HCT116 (cell line): ENCODE results near the gene PRRG1. TPM values are rescaled to one million over a fixed set of nuclear protein-coding genes. Genes with fewer than 3 reads are reported as not detected.

Experiments
- ATAC-seq: fragments of 200-7000 bp; cut with Tn5 transposase; 2 replicates; pipeline ENCODE4 v1.9.1; 2020; ENCODE audit warnings: mild to moderate bottlenecking, moderate library complexity
- BruUV-seq: library from RNA; stranded (reverse); fragments of 400-500 nt; replicated peaks from 2 replicates; lab custom pipeline; 2021; lab: Mats Ljungman, UMichigan
- CTCF ChIA-PET: fragments of 300-600 bp; sonication (Branson Sonifier 250); formaldehyde crosslinking; loops from one replicate; lab custom pipeline; 2021; ENCODE audit warnings: antibody characterized with exemption; lab: Charles Lee
- POLR2A ChIA-PET: fragments of 300-600, 350-600 bp; sonication (Branson Sonifier 250); formaldehyde crosslinking; loops from one replicate; lab custom pipeline; 2021; ENCODE audit warnings: antibody characterized with exemption; lab: Charles Lee
- RAD21 ChIA-PET, 2 experiments: fragments of 300-600 bp; sonication (Branson Sonifier 250); formaldehyde crosslinking; loops; one replicate each; lab custom pipeline; 2023; ENCODE audit warnings: low total read pairs in 2 of 2; ENCODE audit not compliant: uncharacterized antibody in 2 of 2, unreplicated experiment in 2 of 2, low non-redundant PET in 1 of 2; lab: Charles Lee
- DNase-seq: peaks from one replicate; pipeline ENCODE4 v3.0.0-alpha.2; 2010; ENCODE audit warnings: low read depth, low spot score
- H2AFZ ChIP-seq: fragments of 200-600 bp; shearing (Covaris generic), sonication (generic); 2 replicates; pipeline ENCODE4 v1.6.1; 2017; ENCODE audit warnings: low read depth, mixed run types, mixed read lengths, antibody characterized with exemption, low read length; ENCODE audit not compliant: poor library complexity, severe bottlenecking
- H3K27ac ChIP-seq: 2 replicates; pipeline ENCODE4 v1.5.1; 2012; ENCODE audit warnings: low read depth, low read length
- H3K27me3 ChIP-seq: fragments of 200-600 bp; sonication (generic); 2 replicates; pipeline ENCODE4 v1.6.1; 2016; ENCODE audit warnings: mixed run types, low read length, mixed read lengths; ENCODE audit not compliant: insufficient read depth
- H3K36me3 ChIP-seq, 2 experiments: fragments of 200-500 bp in 1 of 2; fragments of 200-600 bp in 1 of 2; sonication (Bioruptor generic) in 1 of 2; sonication (generic) in 1 of 2; 2 replicates each; pipeline versions ENCODE4 v1.5.1 to v1.6.1; 2014 to 2016; ENCODE audit warnings: low read length in 2 of 2, inconsistent platforms in 1 of 2, mixed read lengths in 1 of 2, mixed run types in 1 of 2; ENCODE audit not compliant: insufficient read depth in 2 of 2, control insufficient read depth in 1 of 2
- H3K4me1 ChIP-seq, 2 experiments: fragments of 200-600 bp in 1 of 2; sonication (generic) in 1 of 2; 2 replicates each; pipeline versions ENCODE4 v1.5.1 to v1.6.1; 2012 to 2017; ENCODE audit warnings: low read length in 2 of 2, inconsistent platforms in 1 of 2, mild to moderate bottlenecking in 1 of 2, mixed read lengths in 1 of 2, mixed run types in 1 of 2, moderate library complexity in 1 of 2; ENCODE audit not compliant: insufficient read depth in 2 of 2, control insufficient read depth in 1 of 2
- H3K4me2 ChIP-seq: fragments of 200-600 bp; sonication (generic); 2 replicates; pipeline ENCODE4 v1.6.1; 2017; ENCODE audit warnings: mixed run types, low read length, mixed read lengths
- H3K4me3 ChIP-seq, 2 experiments: fragments of 200-600 bp in 1 of 2; sonication (generic) in 1 of 2; replicated peaks in 1 of 2; 2 replicates each; pipeline ENCODE4 v1.5.1; 2011 to 2016; ENCODE audit warnings: low read length in 2 of 2, control low read depth in 1 of 2, low read depth in 1 of 2, mild to moderate bottlenecking in 1 of 2, mixed read lengths in 1 of 2, mixed run types in 1 of 2
- H3K79me2 ChIP-seq: fragments of 200-600 bp; sonication (generic); 2 replicates; pipeline ENCODE4 v1.6.1; 2017; ENCODE audit warnings: mild to moderate bottlenecking, mixed run types, low read length, moderate library complexity, mixed read lengths; ENCODE audit not compliant: insufficient read depth
- H3K9ac ChIP-seq: fragments of 200-600 bp; sonication (generic); 2 replicates; pipeline ENCODE4 v1.6.1; 2016; ENCODE audit warnings: low read length, mixed read lengths
- H3K9me2 ChIP-seq: fragments of 200-600 bp; sonication (generic), shearing (Covaris generic); 2 replicates; pipeline ENCODE4 v1.6.1; 2017; ENCODE audit warnings: mixed run types, mild to moderate bottlenecking, moderate library complexity; ENCODE audit not compliant: insufficient read depth
- H3K9me3 ChIP-seq, 2 experiments: fragments of 200-500 bp in 1 of 2; fragments of 200-600 bp in 1 of 2; sonication (Bioruptor generic) in 1 of 2; sonication (generic) in 1 of 2; 2 replicates each; pipeline ENCODE4 v1.6.1; 2014 to 2017; ENCODE audit warnings: low read length in 2 of 2, mixed read lengths in 2 of 2, inconsistent platforms in 1 of 2, low read depth in 1 of 2, mild to moderate bottlenecking in 1 of 2, mixed run types in 1 of 2, moderate library complexity in 1 of 2; ENCODE audit not compliant: control insufficient read depth in 1 of 2, insufficient read depth in 1 of 2
- H4K20me1 ChIP-seq: fragments of 200-600 bp; sonication (generic), shearing (Covaris generic); 2 replicates; pipeline ENCODE4 v1.6.1; 2017; ENCODE audit warnings: mixed run types, mild to moderate bottlenecking, moderate library complexity; ENCODE audit not compliant: insufficient read depth
- CEBPB ChIP-seq: IDR thresholded peaks from 2 replicates; pipeline ENCODE4 v1.6.1; 2012; ENCODE audit warnings: low read depth
- EGR1 ChIP-seq: IDR thresholded peaks from 2 replicates; pipeline ENCODE4 v1.6.1; 2012; ENCODE audit warnings: low read depth
- EZH2 ChIP-seq: fragments of 200-600 bp; sonication (generic); IDR thresholded peaks from 2 replicates; pipeline ENCODE4 v1.6.1; 2017; ENCODE audit warnings: antibody characterized with exemption, mixed run types
- EZH2phosphoT487 ChIP-seq: fragments of 200-600 bp; IDR thresholded peaks from 2 replicates; pipeline ENCODE4 v1.6.1; 2018; ENCODE audit warnings: antibody characterized with exemption, borderline replicate concordance
- FOSL1 ChIP-seq: IDR thresholded peaks from 2 replicates; pipeline ENCODE4 v1.6.1; 2012; ENCODE audit warnings: low read depth
- POLR2AphosphoS5 ChIP-seq: IDR thresholded peaks from 2 replicates; pipeline ENCODE4 v1.6.1; 2011; ENCODE audit warnings: mild to moderate bottlenecking, low read depth, low read length, moderate library complexity
- REST ChIP-seq: IDR thresholded peaks from 2 replicates; pipeline ENCODE4 v1.6.1; 2012; ENCODE audit warnings: low read depth
- SIN3A ChIP-seq: IDR thresholded peaks from 2 replicates; pipeline ENCODE4 v1.6.1; 2012; ENCODE audit warnings: low read depth
- SP1 ChIP-seq: IDR thresholded peaks from 2 replicates; pipeline ENCODE4 v1.6.1; 2012; ENCODE audit warnings: low read depth
- ZBTB33 ChIP-seq: IDR thresholded peaks from 2 replicates; pipeline ENCODE4 v1.6.1; 2011; ENCODE audit warnings: mild to moderate bottlenecking, low read length, moderate library complexity; ENCODE audit not compliant: insufficient replicate concordance; ENCODE audit errors: extremely low read depth
- intact Hi-C: fragments of 100-400 bp; cut with micrococcal nuclease; formaldehyde crosslinking; loops from 2 replicates; pipeline ENCODE4 v1.10.0; 2022
- total RNA-seq: library from RNA; stranded (reverse); gene quantifications from one replicate; pipeline ENCODE4 v1.2.1, GENCODE V29; 2021; ENCODE audit not compliant: unreplicated experiment

Gene PRRG1
- total RNA-seq, 1 experiment from 2014 or later, result 16.0 TPM

GRCh38 chrX:37330642-37331041 lies 18.5 kb upstream of the PRRG1 start:
- Histone ChIP-seq H3K9me2 (no peaks in the 10 kb centered on the region), H3K9ac (no peak overlapping the region), H4K20me1 (no peaks in the 10 kb centered on the region), H3K27ac (no peak overlapping the region), H3K4me2 (no peak overlapping the region), H3K4me3 (no peak overlapping the region), H3K36me3 (no peaks in the 10 kb centered on the region), H2AFZ (no peak overlapping the region), H3K79me2 (no peaks in the 10 kb centered on the region), H3K9me3 (no peaks in the 10 kb centered on the region), H3K4me1 (no peaks in the 10 kb centered on the region), H3K27me3 (no peaks in the 10 kb centered on the region)
- TF ChIP-seq FOSL1, result no peak
- intact Hi-C loops, result no loop called here
- ChIA-PET CTCF (no interaction called here), RAD21 (no interaction called here), POLR2A (no interaction called here)
- no TSS peak for BruUV-seq
- no peak for DNase-seq
- ATAC-seq, result no peak

- no peaks in the 10 kb centered on the region for H3K9me3 ChIP-seq
- RAD21 ChIA-PET, result no interaction called here
- CTCF ChIA-PET, result no interaction called here
- ATAC-seq, result no peak
- no peak overlapping the region for H2AFZ ChIP-seq
- POLR2A ChIA-PET, result no interaction called here
- H3K9ac ChIP-seq, result no peak overlapping the region
- no peaks in the 10 kb centered on the region for H4K20me1 ChIP-seq
- H3K79me2 ChIP-seq, result no peaks in the 10 kb centered on the region
- intact Hi-C loops, result no loop called here
- H3K27ac ChIP-seq, result no peak overlapping the region
- H3K4me3 ChIP-seq, result no peak overlapping the region
- no peaks in the 10 kb centered on the region for H3K4me1 ChIP-seq
- no peak for DNase-seq
- no peaks in the 10 kb centered on the region for H3K36me3 ChIP-seq
- TF ChIP-seq EZH2phosphoT487, result no peak
- H3K9me2 ChIP-seq, result no peaks in the 10 kb centered on the region
- no peak overlapping the region for H3K4me2 ChIP-seq
- no TSS peak for BruUV-seq
- H3K27me3 ChIP-seq, result no peaks in the 10 kb centered on the region
Measured at GRCh38 chrX:37331546-37331945, 17.6 kb upstream of the PRRG1 start.

DNA sequence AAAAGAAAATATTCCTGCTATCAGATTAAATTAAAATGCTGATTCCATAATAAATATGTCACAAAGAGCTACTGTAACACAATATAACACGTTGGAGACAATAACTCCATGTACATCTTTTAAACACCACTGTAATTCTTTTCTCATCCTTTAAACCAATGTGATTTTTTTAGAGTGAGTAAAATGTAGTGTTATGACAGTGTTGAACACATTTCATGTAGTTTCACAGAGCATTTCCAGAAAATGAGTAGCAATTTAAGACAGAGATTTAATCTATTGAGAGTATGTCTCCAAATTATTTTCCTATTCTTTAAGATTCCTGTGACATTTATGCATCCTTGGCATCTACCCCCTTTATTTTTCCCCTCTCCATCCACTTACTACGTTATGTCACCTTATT lies 17.1 kb upstream of the PRRG1 start:
- H3K4me1 ChIP-seq, result no peaks in the 10 kb centered on the region
- H3K9me3 ChIP-seq, result no peaks in the 10 kb centered on the region
- no peaks in the 10 kb centered on the region for H3K36me3 ChIP-seq
- ChIA-PET RAD21 (no interaction called here), CTCF (no interaction called here), POLR2A (no interaction called here)
- DNase-seq (no peak), ATAC-seq (no peak)
- no peak overlapping the region for H3K27ac ChIP-seq
- no peak overlapping the region for H3K4me3 ChIP-seq
- H3K4me2 ChIP-seq, result no peak overlapping the region
- H3K9ac ChIP-seq, result no peak overlapping the region
- intact Hi-C loops, result no loop called here
- no TSS peak for BruUV-seq
- H3K9me2 ChIP-seq, result no peaks in the 10 kb centered on the region
- H3K27me3 ChIP-seq, result no peaks in the 10 kb centered on the region
- no peak overlapping the region for H2AFZ ChIP-seq
- H3K79me2 ChIP-seq, result no peaks in the 10 kb centered on the region
- no peaks in the 10 kb centered on the region for H4K20me1 ChIP-seq
- TF ChIP-seq EGR1 (no peak), POLR2AphosphoS5 (no peak), CEBPB (no peak), SIN3A (no peak), REST (no peak), ZBTB33 (no peak), SP1 (no peak), EZH2 (no peak)
